ENCODE results near the gene CCN6.
"Not testable (repeated sequence)": the region's sequence is repeated elsewhere in the genome, so short reads cannot be mapped to it uniquely, and the experiment has no call there.

Gene CCN6

GRCh38 chr6:112096901-112097300, 43.0 kb downstream of the CCN6 start:
- TF ChIP-seq GATA1 (IDR thresholded peaks at IDR 0.05; ENCODE audit: low read depth, low read length) (no peak), POLR2A (IDR thresholded peaks at IDR 0.05; ENCODE audit: low read length) (no peak)
- DNase-seq = no peak

- DNase-seq = no peak
- TF ChIP-seq POLR2A (IDR thresholded peaks at IDR 0.05; ENCODE audit: low read length) = no peak
- no peak for TF ChIP-seq GATA1 (IDR thresholded peaks at IDR 0.05; ENCODE audit: low read depth, low read length)
Measured at GRCh38 chr6:112100561-112100960, 46.7 kb downstream of the CCN6 start.

- DNase-seq = not testable (repeated sequence)
Measured at GRCh38 chr6:112106026-112106425, 52.1 kb downstream of the CCN6 start.

- no peak for DNase-seq
- TF ChIP-seq POLR2A (IDR thresholded peaks at IDR 0.05; ENCODE audit: low read length) (no peak), GATA1 (IDR thresholded peaks at IDR 0.05; ENCODE audit: low read depth, low read length) (no peak)
Measured at GRCh38 chr6:112106562-112106961, 52.7 kb downstream of the CCN6 start.

- no peak for DNase-seq
- no peak for TF ChIP-seq POLR2A (IDR thresholded peaks at IDR 0.05; ENCODE audit: low read length)
- no peak for TF ChIP-seq GATA1 (IDR thresholded peaks at IDR 0.05; ENCODE audit: low read depth, low read length)
Measured at GRCh38 chr6:112109262-112109661, 55.4 kb downstream of the CCN6 start.

GRCh38 chr6:112113431-112113830, 59.5 kb downstream of the CCN6 start:
- DNase-seq = no peak

GRCh38 chr6:112113918-112114317, 60.0 kb downstream of the CCN6 start:
- no peak for TF ChIP-seq GATA1 (IDR thresholded peaks at IDR 0.05; ENCODE audit: low read depth, low read length)
- TF ChIP-seq POLR2A (IDR thresholded peaks at IDR 0.05; ENCODE audit: low read length) = no peak
- no peak for DNase-seq

More at GRCh38 chr6:112113431-112113830, 59.5 kb downstream of the CCN6 start:
- no peak for TF ChIP-seq POLR2A (IDR thresholded peaks at IDR 0.05; ENCODE audit: low read length)
- TF ChIP-seq GATA1 (IDR thresholded peaks at IDR 0.05; ENCODE audit: low read depth, low read length) = no peak

- no peak for TF ChIP-seq GATA1 (IDR thresholded peaks at IDR 0.05; ENCODE audit: low read depth, low read length)
- no peak for TF ChIP-seq POLR2A (IDR thresholded peaks at IDR 0.05; ENCODE audit: low read length)
- no peak for DNase-seq
Measured at GRCh38 chr6:112114577-112115223, 60.8 kb downstream of the CCN6 start.

GRCh38 chr6:112116221-112116620, 62.3 kb downstream of the CCN6 start:
- TF ChIP-seq GATA1 (IDR thresholded peaks at IDR 0.05; ENCODE audit: low read depth, low read length) = no peak
- TF ChIP-seq POLR2A (IDR thresholded peaks at IDR 0.05; ENCODE audit: low read length) = no peak

GRCh38 chr6:112117554-112117953, 63.6 kb downstream of the CCN6 start:
- TF ChIP-seq GATA1 (IDR thresholded peaks at IDR 0.05; ENCODE audit: low read depth, low read length) = no peak
- no peak for DNase-seq

More at GRCh38 chr6:112116221-112116620, 62.3 kb downstream of the CCN6 start:
- DNase-seq = no peak

GRCh38 chr6:112118034-112118433, 64.1 kb downstream of the CCN6 start:
- no peak for TF ChIP-seq GATA1 (IDR thresholded peaks at IDR 0.05; ENCODE audit: low read depth, low read length)
- DNase-seq = no peak
